ENCODE data around the gene TMEM233.
"Not testable (repeated sequence)": the region's sequence is repeated elsewhere in the genome, so short reads cannot be mapped to it uniquely, and the experiment has no call there.

The TMEM233 gene

DNA sequence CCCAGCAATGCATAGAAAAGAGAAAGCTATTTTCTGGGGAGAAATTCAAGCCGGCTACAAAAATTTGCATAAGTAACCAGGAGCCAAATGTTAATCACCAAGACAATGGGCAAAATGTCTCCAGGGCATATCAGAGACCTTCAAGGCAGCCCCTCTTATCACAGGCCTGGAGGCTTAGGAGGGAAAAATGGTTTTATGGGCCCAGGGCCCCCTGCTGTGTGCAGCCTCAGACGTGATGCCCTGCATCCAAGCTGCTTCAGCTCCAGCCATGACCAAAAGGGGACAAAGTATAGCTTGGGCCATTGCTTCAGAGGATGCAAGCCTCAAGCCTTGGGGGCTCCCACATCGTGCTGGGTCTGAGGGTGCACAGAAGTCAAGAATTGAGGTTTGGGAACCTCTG, 15.8 kb downstream of the TMEM233 start:
- no peak for DNase-seq (ENCODE audit: low read depth)

DNA sequence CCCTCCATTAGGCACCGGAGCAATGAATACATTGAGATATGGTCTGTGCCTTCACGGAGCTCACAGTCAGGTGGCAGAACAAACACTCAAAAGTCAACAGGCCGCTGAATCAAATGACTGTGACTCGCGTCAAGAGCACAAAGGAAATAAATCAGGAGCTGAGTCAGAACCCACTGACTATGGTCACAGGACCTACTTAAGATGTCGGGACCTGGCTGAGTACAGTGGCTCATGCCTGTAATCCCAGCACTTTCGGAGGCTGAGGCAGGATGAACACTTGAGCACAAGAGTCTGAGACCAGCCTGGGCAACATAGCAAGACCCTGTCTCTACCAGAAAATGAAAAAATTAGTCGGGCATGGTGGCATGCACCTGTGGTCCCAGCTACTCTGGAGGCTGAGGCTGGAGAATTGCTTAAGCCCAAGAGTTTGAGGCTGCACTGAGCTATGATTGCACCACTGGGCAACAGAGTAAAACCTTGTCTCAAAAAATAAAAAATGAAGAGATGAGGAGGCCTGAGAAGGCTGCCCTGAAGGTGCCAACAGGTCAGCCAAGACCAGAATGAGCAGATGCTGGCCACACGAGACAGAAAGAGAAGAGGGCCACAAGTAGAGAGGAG, 19.9 kb downstream of the TMEM233 start:
- no peak for DNase-seq (ENCODE audit: low read depth)

- no peak for DNase-seq (ENCODE audit: low read depth)
These were observed 21.1 kb downstream of the TMEM233 start for GRCh38 chr12:119614705-119615104.

GRCh38 chr12:119615518-119616475, 22.2 kb downstream of the TMEM233 start:
- DNase-seq (ENCODE audit: low read depth): no peak

DNA sequence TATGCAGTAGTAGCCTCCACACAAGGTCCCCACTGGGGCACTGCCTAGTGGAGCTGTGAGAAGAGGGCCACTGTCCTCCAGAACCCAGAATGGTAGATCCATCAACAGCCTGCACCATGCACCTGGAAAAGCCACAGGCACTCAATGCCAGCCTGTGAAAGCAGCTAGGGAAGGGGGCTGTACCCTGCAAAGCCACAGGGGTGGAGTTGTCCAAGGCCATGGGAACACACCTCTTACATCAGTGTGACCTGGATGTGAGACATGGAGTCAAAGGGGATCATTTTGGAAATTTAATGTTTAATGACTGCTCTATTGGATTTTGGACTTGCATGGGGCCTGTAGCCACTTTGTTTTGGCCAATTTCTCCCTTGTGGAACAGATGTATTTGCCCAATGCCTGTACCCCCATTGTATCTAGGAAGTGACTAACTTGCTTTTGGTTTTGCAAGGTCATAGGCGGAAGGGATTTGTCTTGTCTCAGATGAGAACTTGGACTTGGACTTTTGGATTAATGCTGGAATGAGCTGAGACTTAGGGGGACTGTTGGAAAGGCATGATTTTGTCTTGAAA, 24.8 kb downstream of the TMEM233 start:
- not testable (repeated sequence) for DNase-seq (ENCODE audit: low read depth)

GRCh38 chr12:119620490-119620889, 26.9 kb downstream of the TMEM233 start:
- DNase-seq (ENCODE audit: low read depth): no peak

- no peak for DNase-seq (ENCODE audit: low read depth)
These were observed 28.3 kb downstream of the TMEM233 start for GRCh38 chr12:119621878-119622277.

DNA sequence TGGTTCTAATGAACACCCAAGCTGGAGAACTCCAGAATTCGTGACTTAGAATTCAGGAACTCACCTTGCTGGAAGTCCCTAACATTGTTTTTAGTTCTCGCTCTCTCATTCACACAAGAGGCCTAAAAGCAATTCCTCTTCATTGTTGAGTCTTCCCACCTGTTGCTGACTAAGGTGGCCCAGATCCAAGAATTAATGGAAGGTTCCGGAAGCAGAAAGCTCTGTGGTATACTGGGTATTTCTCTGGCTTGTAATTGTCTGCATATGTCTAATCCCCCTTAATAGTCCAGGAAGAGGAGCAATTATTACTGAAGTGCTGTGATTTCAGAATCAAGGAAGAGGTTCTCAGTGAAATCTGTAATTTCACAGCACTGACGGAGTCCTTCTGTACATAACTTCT, 31.4 kb downstream of the TMEM233 start:
- DNase-seq (ENCODE audit: low read depth): no peak

DNA sequence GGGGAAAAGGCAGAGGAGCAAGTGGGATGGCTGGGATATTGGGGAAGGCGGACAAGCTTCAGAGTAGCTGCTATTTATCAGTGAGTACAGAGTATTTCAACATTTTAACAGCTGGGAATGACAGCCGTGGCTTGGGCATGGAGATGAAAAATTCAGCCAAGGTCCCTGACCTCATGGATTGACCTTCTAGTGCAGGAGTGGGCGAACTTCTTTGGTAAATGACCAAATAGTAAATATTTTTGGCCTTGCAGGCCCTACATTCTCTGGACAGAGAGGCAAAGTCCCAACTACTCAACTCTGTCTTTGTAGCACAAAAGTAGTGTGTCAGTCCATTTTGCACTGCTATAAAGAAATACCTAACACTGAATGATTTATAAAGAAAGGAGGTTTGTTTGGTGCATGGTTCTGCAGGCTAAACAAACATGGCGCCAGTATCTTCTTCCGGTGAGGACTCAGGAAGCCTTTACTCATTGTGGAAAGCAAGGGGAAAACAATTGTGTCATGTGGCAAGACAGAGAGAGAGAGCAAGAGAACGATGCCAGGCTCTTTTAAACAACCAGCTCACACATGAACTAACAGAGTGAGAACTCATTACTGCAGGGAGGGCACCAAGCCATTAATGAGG, 33.6 kb downstream of the TMEM233 start:
- DNase-seq (ENCODE audit: low read depth): no peak

GRCh38 chr12:119627686-119628085, 34.1 kb downstream of the TMEM233 start:
- no peak for DNase-seq (ENCODE audit: low read depth)

GRCh38 chr12:119630223-119630780, 36.7 kb downstream of the TMEM233 start:
- DNase-seq (ENCODE audit: low read depth): no peak

DNA sequence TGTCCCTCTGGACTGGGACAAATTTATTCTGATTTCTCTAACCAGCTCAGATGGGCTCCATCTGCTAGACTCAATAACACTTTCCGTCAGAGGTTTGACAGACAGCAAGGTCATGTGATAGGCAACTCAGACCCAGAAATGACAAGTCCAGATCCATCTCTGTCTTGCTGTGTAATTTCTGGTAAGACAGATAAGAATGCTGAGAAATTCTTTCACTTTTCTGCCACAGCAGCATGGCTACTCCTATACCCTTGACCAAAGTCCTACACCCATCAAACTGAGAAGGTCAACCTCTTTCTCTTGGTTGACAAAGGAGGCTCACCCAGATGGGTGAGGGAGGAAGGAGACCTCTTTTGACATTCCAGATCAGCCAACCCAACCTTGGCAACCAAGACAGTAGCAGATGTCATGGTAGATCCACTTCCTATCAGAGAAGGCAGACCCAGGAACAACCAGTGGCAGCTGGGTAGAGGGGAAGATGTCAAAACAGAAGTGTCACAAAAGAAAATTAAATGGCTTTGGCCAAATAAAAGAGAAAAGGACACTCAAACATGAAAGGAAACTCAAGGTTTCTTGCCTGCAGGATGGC, 37.5 kb downstream of the TMEM233 start:
- no peak for DNase-seq (ENCODE audit: low read depth)

DNA sequence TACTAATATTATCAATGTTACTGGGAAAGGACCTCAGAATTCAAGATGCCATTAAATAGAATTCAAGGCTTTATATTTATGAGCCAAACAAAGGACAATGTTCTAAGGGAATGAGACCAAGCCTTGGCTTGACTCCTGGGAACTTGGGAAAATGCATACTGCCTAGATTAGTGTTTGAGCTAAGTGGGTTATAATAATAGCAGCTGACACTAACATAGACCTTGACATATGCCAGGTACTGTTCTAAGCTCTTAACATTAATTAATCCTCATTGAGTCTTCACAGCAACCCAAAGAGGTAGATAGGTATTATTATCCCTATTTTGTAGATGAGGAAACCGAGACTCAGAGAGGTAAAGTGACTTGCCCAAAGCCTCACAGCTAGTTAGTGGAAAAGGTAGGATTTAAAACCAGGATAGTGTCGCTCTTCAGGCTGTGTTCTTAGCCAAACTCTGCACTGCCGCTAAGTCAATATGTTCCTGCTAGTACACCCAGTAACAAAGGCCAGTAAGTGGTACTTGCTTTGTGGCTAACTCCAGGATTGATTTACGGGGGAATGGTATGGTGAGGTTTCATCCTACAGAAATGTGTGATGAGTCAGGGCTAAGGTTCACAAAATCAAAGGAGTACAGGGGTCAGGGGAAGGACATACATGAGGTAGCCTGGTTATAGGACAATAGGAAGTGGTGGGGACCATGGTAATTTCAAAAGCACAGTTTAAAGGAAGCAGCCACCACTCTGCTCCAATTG, 38.5 kb downstream of the TMEM233 start:
- DNase-seq (ENCODE audit: low read depth): no peak

GRCh38 chr12:119634743-119635142, 41.2 kb downstream of the TMEM233 start:
- DNase-seq (ENCODE audit: low read depth): no peak

- no peak for DNase-seq (ENCODE audit: low read depth)
These were observed 49.4 kb downstream of the TMEM233 start for GRCh38 chr12:119642986-119643385.

- no peak for DNase-seq (ENCODE audit: low read depth)
These were observed 51.4 kb downstream of the TMEM233 start for GRCh38 chr12:119644930-119645329.

DNA sequence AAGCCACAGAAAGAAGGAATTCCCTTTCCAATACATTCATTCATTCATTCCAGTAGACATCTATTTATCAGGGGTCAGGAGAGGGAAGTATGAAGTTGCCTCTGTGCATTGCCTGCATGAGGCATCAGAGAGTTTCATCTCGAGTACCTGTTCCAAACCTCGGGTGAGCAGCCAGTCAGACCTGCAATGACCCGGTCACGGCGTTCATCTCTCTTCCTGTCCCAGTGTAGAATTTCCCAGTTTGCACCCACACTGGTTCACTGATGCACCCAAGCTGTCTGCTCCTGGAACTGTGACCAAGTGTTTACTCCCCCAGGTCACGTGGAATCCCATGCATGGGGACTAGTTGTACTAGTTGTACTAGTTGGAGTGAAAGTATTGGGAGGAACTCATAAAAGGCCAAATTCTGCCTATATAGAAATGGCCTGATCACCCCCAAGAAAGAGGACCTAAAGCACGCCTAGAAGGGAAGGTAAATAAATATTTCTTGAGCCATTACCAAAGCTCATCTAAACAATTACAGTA, 52.0 kb downstream of the TMEM233 start:
- DNase-seq (ENCODE audit: low read depth): no peak

DNA sequence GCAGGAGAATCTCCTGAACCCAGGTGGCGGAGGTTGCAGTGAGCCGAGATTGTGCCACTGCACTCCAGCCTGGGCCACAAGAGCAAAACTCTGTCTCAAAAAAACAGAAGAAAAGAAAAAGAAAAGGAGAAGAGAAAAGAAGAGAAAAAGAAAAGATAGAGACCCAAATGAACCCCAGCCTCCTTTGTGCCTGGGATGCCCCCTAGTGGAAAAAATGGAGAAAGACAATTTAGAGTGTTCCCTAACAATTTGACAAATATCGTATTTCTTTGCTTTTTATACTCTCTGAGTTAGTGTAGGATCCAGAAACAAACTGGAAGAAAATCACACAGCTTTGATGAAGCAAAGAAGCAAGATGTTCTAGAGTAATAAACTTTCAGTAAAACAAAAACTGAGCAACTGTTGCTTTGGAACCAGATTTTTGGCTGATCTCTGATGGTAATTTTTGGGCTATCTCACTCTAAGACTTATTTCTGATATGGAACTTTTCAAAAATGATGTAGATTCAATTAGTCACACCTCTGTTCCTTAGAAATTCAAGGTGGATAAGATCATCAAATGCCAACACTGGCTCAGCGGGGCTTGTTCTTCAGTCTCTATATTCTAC, 55.7 kb downstream of the TMEM233 start:
- no peak for DNase-seq (ENCODE audit: low read depth)

DNA sequence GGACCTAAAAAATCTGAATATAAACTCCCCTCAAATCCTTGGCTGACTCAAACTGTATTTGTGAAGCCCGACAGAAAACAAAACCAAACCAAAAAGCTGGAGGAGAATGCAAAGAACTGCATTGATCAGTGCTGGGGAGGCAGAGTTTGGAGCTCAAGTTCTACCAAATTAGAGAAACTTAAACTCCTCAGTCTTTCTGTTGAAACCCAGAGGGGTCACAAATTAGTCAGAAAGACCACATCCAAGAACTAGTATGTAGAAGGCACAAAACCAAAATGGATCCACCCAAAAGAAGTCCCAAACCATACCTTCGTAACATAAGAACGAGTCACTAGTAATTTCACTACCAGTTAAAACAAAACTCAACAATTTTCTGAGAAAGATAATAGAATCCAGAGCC, 59.1 kb downstream of the TMEM233 start:
- DNase-seq (ENCODE audit: low read depth): no peak

DNA sequence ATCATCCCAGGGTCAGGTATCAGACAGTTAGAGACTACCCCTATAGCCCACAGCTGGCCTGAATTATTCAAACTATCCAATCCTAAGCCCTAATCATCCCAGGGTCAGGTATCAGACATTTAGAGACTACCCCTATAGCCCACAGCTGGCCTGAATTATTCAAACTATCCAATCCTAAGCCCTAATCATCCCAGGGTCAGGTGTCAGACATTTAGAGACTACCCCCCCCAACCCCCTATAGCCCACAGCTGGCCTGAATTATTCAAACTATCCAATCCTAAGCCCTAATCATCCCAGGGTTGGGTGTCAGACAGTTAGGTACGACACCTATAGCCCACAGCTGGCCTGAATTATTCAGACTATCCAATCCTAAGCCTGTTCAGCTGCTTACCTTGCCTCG, 63.4 kb downstream of the TMEM233 start:
- DNase-seq (ENCODE audit: low read depth): not testable (repeated sequence)
